ENCODE results near the gene CDRT4.

CDRT4 gene

GRCh38 chr17:15437303-15437635 is 30.2 kb downstream of the CDRT4 start:
- H3K36me3 ChIP-seq (ENCODE audit: control insufficient read depth in 5 of 5, insufficient read depth in 5 of 5, low read length in 5 of 5), result peaks cover 0 to 4% (median 0%) of the 10 kb centered on the region in 5 donors
- peak overlapping the region in 1 of 5 donors; percentile 23 for H3K4me3 ChIP-seq (ENCODE audit: low read depth in 1 of 5, low read length in 5 of 5)
- H3K4me1 ChIP-seq (ENCODE audit: control insufficient read depth in 5 of 5, insufficient read depth in 5 of 5, low read length in 5 of 5), result peaks cover 4 to 65% (median 43%) of the 10 kb centered on the region in 5 donors
- H3K27ac ChIP-seq (ENCODE audit: low read depth, low read length), result peak overlapping the region; percentile 76
- H3K9ac ChIP-seq (ENCODE audit: low read length in 5 of 5), result peak overlapping the region in 1 of 5 donors; percentile 9
- H3K27me3 ChIP-seq (ENCODE audit: control insufficient read depth in 5 of 5, insufficient read depth in 4 of 5, low read length in 5 of 5), result no peaks in the 10 kb centered on the region
- H3K9me3 ChIP-seq (ENCODE audit: control insufficient read depth in 5 of 5, low read length in 5 of 5), result no peaks in the 10 kb centered on the region

GRCh38 chr17:15436473-15437302 is 30.7 kb downstream of the CDRT4 start:
- Histone ChIP-seq H3K36me3 (ENCODE audit: control insufficient read depth in 5 of 5, insufficient read depth in 5 of 5, low read length in 5 of 5) (peaks cover 0 to 4% (median 0%) of the 10 kb centered on the region in 5 donors), H3K9ac (ENCODE audit: low read length in 5 of 5) (peak overlapping the region in 2 of 5 donors; percentile 9 to 34), H3K4me1 (ENCODE audit: control insufficient read depth in 5 of 5, insufficient read depth in 5 of 5, low read length in 5 of 5) (peaks cover 4 to 65% (median 43%) of the 10 kb centered on the region in 5 donors)

GRCh38 chr17:15434956-15435355 is 32.5 kb downstream of the CDRT4 start:
- Histone ChIP-seq H3K36me3 (ENCODE audit: control insufficient read depth in 5 of 5, insufficient read depth in 5 of 5, low read length in 5 of 5) (peaks cover 0 to 4% (median 0%) of the 10 kb centered on the region in 5 donors), H3K4me3 (ENCODE audit: low read depth in 1 of 5, low read length in 5 of 5) (no peak overlapping the region), H3K9ac (ENCODE audit: low read length in 5 of 5) (no peak overlapping the region), H3K27me3 (ENCODE audit: control insufficient read depth in 5 of 5, insufficient read depth in 4 of 5, low read length in 5 of 5) (no peaks in the 10 kb centered on the region), H3K27ac (ENCODE audit: low read depth, low read length) (peak overlapping the region; percentile 82), H3K9me3 (ENCODE audit: control insufficient read depth in 5 of 5, low read length in 5 of 5) (no peaks in the 10 kb centered on the region), H3K4me1 (ENCODE audit: control insufficient read depth in 5 of 5, insufficient read depth in 5 of 5, low read length in 5 of 5) (peaks cover 4 to 72% (median 43%) of the 10 kb centered on the region in 5 donors)

More at GRCh38 chr17:15436473-15437302, 30.7 kb downstream of the CDRT4 start:
- Histone ChIP-seq H3K27ac (ENCODE audit: low read depth, low read length) (peak overlapping the region; percentile 76), H3K4me3 (ENCODE audit: low read depth in 1 of 5, low read length in 5 of 5) (peak overlapping the region in 3 of 5 donors; percentile 20 to 25 (median 23)), H3K27me3 (ENCODE audit: control insufficient read depth in 5 of 5, insufficient read depth in 4 of 5, low read length in 5 of 5) (no peaks in the 10 kb centered on the region), H3K9me3 (ENCODE audit: control insufficient read depth in 5 of 5, low read length in 5 of 5) (no peaks in the 10 kb centered on the region)

GRCh38 chr17:15432807-15433611 is 34.4 kb downstream of the CDRT4 start:
- Histone ChIP-seq H3K36me3 (ENCODE audit: control insufficient read depth in 5 of 5, insufficient read depth in 5 of 5, low read length in 5 of 5) (peaks cover 0 to 4% (median 0%) of the 10 kb centered on the region in 5 donors), H3K4me3 (ENCODE audit: low read depth in 1 of 5, low read length in 5 of 5) (no peak overlapping the region), H3K27ac (ENCODE audit: low read depth, low read length) (peak overlapping the region; percentile 82), H3K4me1 (ENCODE audit: control insufficient read depth in 5 of 5, insufficient read depth in 5 of 5, low read length in 5 of 5) (peaks cover 4 to 57% (median 41%) of the 10 kb centered on the region in 5 donors), H3K9ac (ENCODE audit: low read length in 5 of 5) (peak overlapping the region in 1 of 5 donors; percentile 13), H3K9me3 (ENCODE audit: control insufficient read depth in 5 of 5, low read length in 5 of 5) (no peaks in the 10 kb centered on the region), H3K27me3 (ENCODE audit: control insufficient read depth in 5 of 5, insufficient read depth in 4 of 5, low read length in 5 of 5) (no peaks in the 10 kb centered on the region)

- no peaks in the 10 kb centered on the region for H3K36me3 ChIP-seq (ENCODE audit: control insufficient read depth in 5 of 5, insufficient read depth in 5 of 5, low read length in 5 of 5)
- H3K4me3 ChIP-seq (ENCODE audit: low read depth in 1 of 5, low read length in 5 of 5), result no peak overlapping the region
- H3K9ac ChIP-seq (ENCODE audit: low read length in 5 of 5), result no peak overlapping the region
- H3K27ac ChIP-seq (ENCODE audit: low read depth, low read length), result peak overlapping the region; percentile 82
- no peaks in the 10 kb centered on the region for H3K27me3 ChIP-seq (ENCODE audit: control insufficient read depth in 5 of 5, insufficient read depth in 4 of 5, low read length in 5 of 5)
- peaks cover 4 to 49% (median 35%) of the 10 kb centered on the region in 5 donors for H3K4me1 ChIP-seq (ENCODE audit: control insufficient read depth in 5 of 5, insufficient read depth in 5 of 5, low read length in 5 of 5)
- no peaks in the 10 kb centered on the region for H3K9me3 ChIP-seq (ENCODE audit: control insufficient read depth in 5 of 5, low read length in 5 of 5)
Measured at GRCh38 chr17:15431766-15432165, 35.7 kb downstream of the CDRT4 start.

GRCh38 chr17:15431196-15431595 is 36.2 kb downstream of the CDRT4 start:
- H3K9me3 ChIP-seq (ENCODE audit: control insufficient read depth in 5 of 5, low read length in 5 of 5), result no peaks in the 10 kb centered on the region
- no peak overlapping the region for H3K9ac ChIP-seq (ENCODE audit: low read length in 5 of 5)
- H3K4me1 ChIP-seq (ENCODE audit: control insufficient read depth in 5 of 5, insufficient read depth in 5 of 5, low read length in 5 of 5), result peaks cover 3 to 43% (median 30%) of the 10 kb centered on the region in 5 donors
- H3K4me3 ChIP-seq (ENCODE audit: low read depth in 1 of 5, low read length in 5 of 5), result no peak overlapping the region
- peak overlapping the region; percentile 82 for H3K27ac ChIP-seq (ENCODE audit: low read depth, low read length)
- H3K36me3 ChIP-seq (ENCODE audit: control insufficient read depth in 5 of 5, insufficient read depth in 5 of 5, low read length in 5 of 5), result no peaks in the 10 kb centered on the region
- H3K27me3 ChIP-seq (ENCODE audit: control insufficient read depth in 5 of 5, insufficient read depth in 4 of 5, low read length in 5 of 5), result no peaks in the 10 kb centered on the region

GRCh38 chr17:15424521-15424920 is 42.9 kb downstream of the CDRT4 start:
- no peaks in the 10 kb centered on the region for H3K4me1 ChIP-seq (ENCODE audit: control insufficient read depth in 5 of 5, insufficient read depth in 5 of 5, low read length in 5 of 5)
- H3K36me3 ChIP-seq (ENCODE audit: control insufficient read depth in 5 of 5, insufficient read depth in 5 of 5, low read length in 5 of 5), result no peaks in the 10 kb centered on the region
- H3K9ac ChIP-seq (ENCODE audit: low read length in 5 of 5), result no peak overlapping the region
- no peak overlapping the region for H3K27ac ChIP-seq (ENCODE audit: low read depth, low read length)
- H3K4me3 ChIP-seq (ENCODE audit: low read depth in 1 of 5, low read length in 5 of 5), result no peak overlapping the region
- no peaks in the 10 kb centered on the region for H3K27me3 ChIP-seq (ENCODE audit: control insufficient read depth in 5 of 5, insufficient read depth in 4 of 5, low read length in 5 of 5)
- H3K9me3 ChIP-seq (ENCODE audit: control insufficient read depth in 5 of 5, low read length in 5 of 5), result no peaks in the 10 kb centered on the region

- Histone ChIP-seq H3K27me3 (ENCODE audit: control insufficient read depth in 5 of 5, insufficient read depth in 4 of 5, low read length in 5 of 5) (no peaks in the 10 kb centered on the region), H3K27ac (ENCODE audit: low read depth, low read length) (no peak overlapping the region), H3K4me1 (ENCODE audit: control insufficient read depth in 5 of 5, insufficient read depth in 5 of 5, low read length in 5 of 5) (peaks cover 0 to 9% (median 3%) of the 10 kb centered on the region in 5 donors)
Measured at GRCh38 chr17:15422392-15422965, 44.9 kb downstream of the CDRT4 start.

GRCh38 chr17:15418781-15419180 is 48.6 kb downstream of the CDRT4 start:
- peak overlapping the region in 1 of 5 donors; percentile 10 for H3K4me3 ChIP-seq (ENCODE audit: low read depth in 1 of 5, low read length in 5 of 5)
- H3K27me3 ChIP-seq (ENCODE audit: control insufficient read depth in 5 of 5, insufficient read depth in 4 of 5, low read length in 5 of 5), result no peaks in the 10 kb centered on the region
- H3K36me3 ChIP-seq (ENCODE audit: control insufficient read depth in 5 of 5, insufficient read depth in 5 of 5, low read length in 5 of 5), result no peaks in the 10 kb centered on the region
- no peaks in the 10 kb centered on the region for H3K9me3 ChIP-seq (ENCODE audit: control insufficient read depth in 5 of 5, low read length in 5 of 5)
- no peak overlapping the region for H3K9ac ChIP-seq (ENCODE audit: low read length in 5 of 5)
- H3K4me1 ChIP-seq (ENCODE audit: control insufficient read depth in 5 of 5, insufficient read depth in 5 of 5, low read length in 5 of 5), result peaks cover 0 to 19% (median 9%) of the 10 kb centered on the region in 5 donors
- no peak overlapping the region for H3K27ac ChIP-seq (ENCODE audit: low read depth, low read length)

More at GRCh38 chr17:15422392-15422965, 44.9 kb downstream of the CDRT4 start:
- Histone ChIP-seq H3K4me3 (ENCODE audit: low read depth in 1 of 5, low read length in 5 of 5) (no peak overlapping the region), H3K36me3 (ENCODE audit: control insufficient read depth in 5 of 5, insufficient read depth in 5 of 5, low read length in 5 of 5) (no peaks in the 10 kb centered on the region), H3K9ac (ENCODE audit: low read length in 5 of 5) (no peak overlapping the region), H3K9me3 (ENCODE audit: control insufficient read depth in 5 of 5, low read length in 5 of 5) (no peaks in the 10 kb centered on the region)

All from subcutaneous abdominal adipose tissue (tissue), 5 donors.